Stimulated activated CD4-positive, alpha-beta T cell treated with anti-CD3 and anti-CD28 coated beads, Interleukin-1b, Interleukin-23, amount 100 ng/mL, for 4 hours (primary cell): Measurements from ENCODE around the gene GATA2.

Source experiments
- DNase-seq, 2 donors: peaks; one replicate each; pipeline ENCODE4 v3.0.0-alpha.2; 2020; ENCODE audit warnings: low read depth in 2 of 2

GATA2 gene

DNA sequence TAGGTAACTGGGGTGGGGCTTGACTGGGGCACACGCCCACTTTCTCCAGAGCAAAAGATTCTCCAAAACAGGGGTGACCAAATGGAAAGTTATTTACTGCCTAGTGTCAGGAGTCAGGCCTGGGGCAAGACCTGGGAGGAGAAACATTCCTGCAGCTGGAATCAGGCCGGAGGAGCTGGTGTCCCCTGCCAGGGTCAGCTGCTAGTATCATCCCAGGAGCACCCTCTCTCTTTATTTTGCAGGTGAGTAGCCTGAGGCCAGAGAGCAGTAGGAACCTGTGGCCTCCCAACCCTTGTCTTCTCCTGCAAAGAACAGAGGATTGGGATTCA lies 59.2 kb downstream of the GATA2 start:
- no peak for DNase-seq

GRCh38 chr3:128432971-128433836 lies 59.8 kb downstream of the GATA2 start:
- no peak for DNase-seq

GRCh38 chr3:128432301-128432970 lies 60.6 kb downstream of the GATA2 start:
- DNase-seq, result no peak

GRCh38 chr3:128431803-128432300 lies 61.1 kb downstream of the GATA2 start:
- no peak for DNase-seq

DNA sequence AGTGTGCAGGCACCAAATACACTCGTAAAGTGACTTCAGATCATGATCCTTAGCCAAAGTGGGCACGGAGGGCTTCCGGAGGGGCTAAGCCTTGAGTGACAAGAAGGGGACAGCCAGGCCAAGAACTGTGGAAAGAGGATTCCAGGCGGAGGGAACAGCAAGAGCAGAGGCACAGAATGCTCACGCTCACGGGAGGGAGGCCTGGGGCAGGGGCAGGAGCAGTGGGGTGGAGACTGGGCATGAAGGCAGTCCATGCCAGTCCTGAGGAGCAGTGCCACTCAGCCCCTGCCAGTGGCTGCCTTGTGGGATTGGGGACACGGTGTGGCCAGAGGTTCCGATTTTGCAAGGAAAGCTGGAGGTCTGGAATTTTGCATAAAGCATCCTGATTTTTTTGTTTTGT lies 62.3 kb downstream of the GATA2 start:
- no peak for DNase-seq

DNA sequence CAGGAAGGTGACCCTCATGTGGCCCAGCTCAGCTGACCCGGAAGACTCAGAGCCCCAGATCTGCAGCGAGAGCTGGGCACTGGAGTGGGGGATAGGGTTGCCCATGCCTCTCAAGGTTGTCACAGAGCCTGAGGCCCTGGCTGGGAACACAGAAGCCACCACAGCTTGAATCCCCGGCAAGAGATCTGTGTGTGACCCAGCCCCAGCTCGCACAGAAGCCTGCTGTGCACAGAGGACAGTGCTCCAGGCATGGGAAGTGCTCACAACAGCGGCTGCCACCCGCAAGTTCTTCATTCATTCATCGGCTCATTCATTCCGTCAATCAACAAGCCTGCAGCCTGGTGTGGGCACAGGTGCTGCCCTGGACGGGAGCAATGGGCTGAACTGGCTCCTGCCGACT lies 62.7 kb downstream of the GATA2 start:
- no peak for DNase-seq

- no peak for DNase-seq
These were observed 63.2 kb downstream of the GATA2 start for GRCh38 chr3:128429751-128430150.
